CMK (cell line): ENCODE data around the gene PRKG1.
"Not testable (repeated sequence)": the region's sequence is repeated elsewhere in the genome, so short reads cannot be mapped to it uniquely, and the experiment has no call there.

Experiments used
- DNase-seq: peaks from one replicate; pipeline ENCODE4 v3.0.0-alpha.2; 2010; ENCODE audit warnings: low read depth

PRKG1 gene

GRCh38 chr10:51427758-51428157 lies 353.5 kb downstream of the PRKG1 start:
- no peak for DNase-seq

GRCh38 chr10:51430506-51430905 lies 356.2 kb downstream of the PRKG1 start:
- no peak for DNase-seq

- no peak for DNase-seq
These were observed 359.7 kb downstream of the PRKG1 start for GRCh38 chr10:51433949-51434475.

GRCh38 chr10:51436805-51437204 lies 362.5 kb downstream of the PRKG1 start:
- DNase-seq: no peak

- no peak for DNase-seq
These were observed 365.4 kb downstream of the PRKG1 start for GRCh38 chr10:51439645-51440044.

GRCh38 chr10:51445588-51445987 lies 371.3 kb downstream of the PRKG1 start:
- DNase-seq: no peak

- DNase-seq: no peak
These were observed 372.8 kb downstream of the PRKG1 start for GRCh38 chr10:51447119-51447518.

- not testable (repeated sequence) for DNase-seq
These were observed 381.5 kb downstream of the PRKG1 start for GRCh38 chr10:51455762-51456161.

GRCh38 chr10:51459476-51459875 lies 385.2 kb downstream of the PRKG1 start:
- DNase-seq: no peak

GRCh38 chr10:51462076-51462779 lies 387.9 kb downstream of the PRKG1 start:
- DNase-seq: no peak

GRCh38 chr10:51468424-51468823 lies 394.1 kb downstream of the PRKG1 start:
- no peak for DNase-seq

GRCh38 chr10:51469686-51470085 lies 395.4 kb downstream of the PRKG1 start:
- no peak for DNase-seq

- DNase-seq: no peak
These were observed 397.0 kb downstream of the PRKG1 start for GRCh38 chr10:51471271-51471670.

- no peak for DNase-seq
These were observed 397.9 kb downstream of the PRKG1 start for GRCh38 chr10:51472154-51472553.

- DNase-seq: no peak
These were observed 405.4 kb downstream of the PRKG1 start for GRCh38 chr10:51479711-51480110.

- DNase-seq: no peak
These were observed 411.4 kb downstream of the PRKG1 start for GRCh38 chr10:51485668-51486067.

- DNase-seq: no peak
These were observed 413.3 kb downstream of the PRKG1 start for GRCh38 chr10:51487576-51487975.

- DNase-seq: no peak
These were observed 414.6 kb downstream of the PRKG1 start for GRCh38 chr10:51488766-51489408.

GRCh38 chr10:51498424-51498823 lies 424.1 kb downstream of the PRKG1 start:
- no peak for DNase-seq

- no peak for DNase-seq
These were observed 427.1 kb downstream of the PRKG1 start for GRCh38 chr10:51501396-51501795.

GRCh38 chr10:51502124-51502523 lies 427.8 kb downstream of the PRKG1 start:
- DNase-seq: no peak

GRCh38 chr10:51503378-51503777 lies 429.1 kb downstream of the PRKG1 start:
- DNase-seq: no peak

- no peak for DNase-seq
These were observed 433.2 kb downstream of the PRKG1 start for GRCh38 chr10:51507476-51507875.

GRCh38 chr10:51508156-51508555 lies 433.9 kb downstream of the PRKG1 start:
- no peak for DNase-seq
